ENCODE results near the gene IFT74.
A peak's percentile ranks its signal among the peaks of the same experiment; 100 is the strongest.

IFT74 gene

GRCh38 chr9:26975728-26976707 is 19.8 kb downstream of the IFT74 start:
- peak; percentile 18 for DNase-seq

DNA sequence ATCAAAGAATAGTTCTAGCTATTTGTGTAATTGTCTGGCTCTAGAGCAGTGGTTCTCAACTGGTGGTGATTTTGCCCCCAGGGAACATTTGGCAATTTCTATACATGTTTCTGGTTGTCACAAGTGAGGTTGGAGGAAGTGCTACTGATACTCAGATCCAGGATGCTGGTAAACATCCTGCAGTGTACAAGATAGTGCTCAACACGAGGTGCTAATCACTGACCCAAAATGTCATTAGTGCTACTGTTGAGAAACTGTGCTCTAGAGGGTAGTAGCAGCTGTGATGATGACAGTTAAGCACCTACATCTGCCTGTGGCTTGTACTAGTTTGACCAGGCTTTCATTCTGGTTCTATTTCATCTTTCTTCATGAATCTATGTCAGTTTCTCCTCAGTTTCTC is 27.1 kb downstream of the IFT74 start:
- no peak for DNase-seq

DNA sequence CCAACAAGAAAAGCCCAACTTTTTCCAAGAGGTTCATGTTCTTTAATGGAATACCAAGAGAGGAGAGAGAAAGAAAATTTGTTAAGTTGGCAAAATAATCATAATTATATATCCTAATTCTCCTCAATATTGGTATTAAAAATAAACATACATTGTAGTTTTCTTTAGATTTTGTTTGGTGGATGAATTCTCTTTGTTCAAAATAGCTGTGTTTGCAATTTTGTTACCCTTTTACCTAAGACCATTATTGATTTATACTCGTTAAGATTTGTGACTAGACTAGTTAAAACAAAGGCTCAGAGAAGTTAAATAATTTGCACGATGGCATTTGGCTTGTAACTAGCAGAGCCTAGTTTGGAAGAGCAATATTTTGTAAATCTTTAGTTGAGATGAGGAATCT is 39.6 kb downstream of the IFT74 start:
- no peak for DNase-seq

DNA sequence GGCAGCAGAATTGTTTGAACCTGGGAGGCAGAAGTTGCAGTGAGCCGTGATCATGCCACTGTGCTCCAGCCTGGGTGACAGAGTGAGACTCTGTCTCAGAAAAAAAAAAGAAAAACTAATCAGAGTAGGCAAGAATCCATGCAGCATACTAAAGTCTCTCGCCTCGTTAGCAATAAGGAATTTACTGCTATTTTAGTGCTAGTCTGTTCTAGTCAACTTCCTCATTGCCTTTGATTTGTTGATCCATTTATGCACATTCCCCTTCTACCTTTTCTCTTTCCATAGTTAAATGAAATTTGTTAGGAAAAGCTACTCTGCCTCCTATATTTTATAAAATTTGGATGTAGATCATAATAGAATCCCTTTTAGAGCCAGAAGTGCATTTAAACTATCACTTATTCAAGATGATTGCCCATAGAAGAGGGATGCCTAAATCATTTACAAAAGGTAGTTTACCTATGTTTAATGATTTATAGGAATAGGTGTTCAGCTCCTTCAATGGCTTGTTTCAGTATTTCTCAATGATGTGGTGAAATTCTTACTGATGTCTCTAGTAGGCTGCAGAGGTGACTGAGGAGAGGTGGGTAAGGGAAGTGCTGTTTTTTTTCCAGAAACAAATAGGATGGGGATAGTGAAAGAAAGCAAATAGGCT is 47.3 kb downstream of the IFT74 start:
- DNase-seq = no peak

DNA sequence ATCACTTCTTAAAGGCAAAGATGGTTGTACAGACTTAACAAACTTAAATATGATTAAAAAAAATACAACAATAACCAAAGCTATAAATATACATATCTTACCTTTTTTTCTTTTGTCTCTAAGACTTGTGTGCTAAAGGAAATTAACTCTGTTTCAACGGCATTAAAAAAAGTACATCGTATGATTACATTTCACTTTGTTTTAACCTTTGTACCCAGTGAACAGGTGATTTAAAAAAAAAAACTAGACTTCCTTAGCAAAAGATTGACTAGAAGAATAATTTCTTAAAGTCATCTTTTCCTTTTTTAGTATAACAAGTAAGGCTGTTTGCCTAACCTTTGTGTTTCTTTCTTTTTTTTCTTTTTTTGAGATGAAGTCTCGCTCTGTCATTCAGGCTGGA is 49.3 kb downstream of the IFT74 start, which contains the start of gene LRRC19:
TSS of gene LRRC19 (minus strand) at position 182 of the 400 bp plus-strand sequence. CDS start 5,978 bp downstream, outside the sequence.
- no peak for DNase-seq

- no peak for DNase-seq
These were observed 63.4 kb downstream of the IFT74 start for GRCh38 chr9:27019589-27019988.

- DNase-seq = no peak
These were observed 66.7 kb downstream of the IFT74 start for GRCh38 chr9:27022920-27023319.

DNA sequence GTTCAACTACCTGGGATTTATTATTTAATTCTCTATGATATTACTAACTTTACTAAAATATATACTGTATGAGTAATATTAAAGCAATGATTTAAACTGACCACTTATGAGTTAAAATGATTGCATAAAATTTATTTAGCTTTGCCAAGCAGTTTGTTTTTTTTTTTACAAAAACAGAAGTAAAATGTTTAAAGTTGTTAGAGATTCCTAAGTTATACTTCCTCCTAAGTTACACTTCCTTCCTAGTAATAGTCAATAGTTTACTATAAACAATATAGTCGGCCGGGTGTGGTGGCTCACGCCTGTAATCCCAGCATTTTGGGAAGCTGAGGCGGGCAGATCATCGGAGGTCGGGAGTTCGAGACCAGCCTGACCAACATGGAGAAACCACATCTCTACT is 73.0 kb downstream of the IFT74 start:
- no peak for DNase-seq

GRCh38 chr9:27033815-27034403 is 77.7 kb downstream of the IFT74 start:
- peak; percentile 55 for DNase-seq

DNA sequence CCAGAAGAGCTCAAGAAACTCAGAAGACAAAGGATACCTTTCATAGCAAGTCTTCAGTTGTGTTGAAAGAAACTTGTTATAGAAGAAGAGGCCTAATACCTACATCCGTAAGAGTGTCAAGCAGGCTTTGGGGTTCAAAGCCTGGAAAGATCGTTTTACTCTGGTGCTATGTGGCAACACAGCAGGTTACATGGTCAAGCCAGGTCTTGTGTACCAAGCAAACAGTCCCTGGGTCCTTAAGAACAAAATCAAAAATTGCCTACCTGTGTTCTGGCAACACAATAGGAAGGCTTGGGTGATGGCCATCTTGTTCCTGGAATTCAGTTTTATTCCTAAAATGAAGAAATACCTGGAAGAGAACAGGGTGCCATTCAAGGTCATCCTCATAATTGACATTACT is 81.3 kb downstream of the IFT74 start:
- no peak for DNase-seq

- DNase-seq = no peak
These were observed 85.5 kb downstream of the IFT74 start for GRCh38 chr9:27041746-27042145.

- no peak for DNase-seq
These were observed 86.3 kb downstream of the IFT74 start for GRCh38 chr9:27042476-27042875.

DNA sequence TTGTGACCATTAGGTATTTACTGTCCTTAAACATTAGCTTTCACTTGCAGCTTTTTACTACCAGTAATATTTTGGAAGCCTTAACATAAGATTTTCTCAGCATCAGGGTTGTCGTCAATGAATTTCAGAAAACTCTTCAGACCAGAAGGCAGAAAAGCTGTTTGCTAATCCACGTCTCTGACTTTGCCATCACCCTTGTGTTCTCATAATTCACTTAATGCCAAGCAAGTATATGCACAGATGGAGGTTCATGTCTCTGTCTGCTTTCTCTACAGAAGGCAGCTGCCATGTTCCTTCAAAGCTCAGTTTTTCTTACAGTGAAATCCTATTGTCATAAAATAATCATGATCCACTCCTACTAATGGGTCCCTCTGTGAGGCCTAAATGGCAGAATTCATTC is 87.0 kb downstream of the IFT74 start:
- no peak for DNase-seq

DNA sequence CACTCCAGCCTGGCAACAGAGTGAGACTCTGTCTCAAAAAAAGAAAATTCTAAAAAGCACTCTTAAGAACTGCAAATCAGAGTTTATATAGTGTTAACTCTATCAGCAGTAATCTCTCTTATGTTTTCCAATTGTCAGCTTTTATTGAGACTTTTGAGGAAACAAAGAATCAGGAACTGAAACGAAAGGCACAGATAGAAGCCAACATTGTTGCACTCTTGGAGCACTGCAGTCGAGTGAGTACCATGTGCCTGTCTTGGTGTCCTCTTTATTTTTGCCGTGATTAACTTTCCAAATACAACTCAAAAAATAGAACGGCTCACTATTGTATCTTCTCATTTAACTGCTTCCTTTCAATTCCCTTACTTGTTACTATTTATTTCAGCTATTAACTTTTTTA is 90.9 kb downstream of the IFT74 start:
- no peak for DNase-seq

DNA sequence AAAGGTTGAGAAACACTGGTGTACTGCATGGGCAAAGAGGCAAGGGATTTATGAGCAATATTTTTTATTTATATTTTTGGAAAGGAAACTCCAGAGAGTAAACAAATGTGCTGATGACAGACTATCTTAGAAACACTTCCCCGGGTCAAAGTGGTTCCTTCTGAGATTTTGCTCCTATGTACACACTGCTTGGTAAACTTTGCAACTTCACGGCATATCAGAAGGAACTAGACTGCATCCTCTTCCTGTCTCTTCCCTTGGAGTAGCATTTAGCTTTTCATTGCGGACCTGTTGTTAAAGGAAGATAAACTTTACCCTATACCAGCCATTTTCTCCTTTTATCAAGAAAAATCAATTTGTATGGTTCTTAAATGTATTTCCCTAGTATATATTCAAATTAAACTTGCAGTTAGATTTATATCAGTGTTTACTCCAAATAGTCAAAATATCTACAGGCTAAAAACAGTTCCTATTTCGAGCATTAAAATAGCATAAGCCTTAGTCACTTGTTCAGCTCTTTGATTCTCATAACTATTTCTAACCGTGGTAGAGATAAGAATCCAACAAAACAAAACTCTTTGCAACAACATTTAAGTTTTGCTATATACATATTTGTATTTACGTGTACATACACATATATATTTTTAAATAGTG is 97.3 kb downstream of the IFT74 start:
- no peak for DNase-seq

- no peak for DNase-seq
These were observed 97.9 kb downstream of the IFT74 start for GRCh38 chr9:27054125-27054524.

DNA sequence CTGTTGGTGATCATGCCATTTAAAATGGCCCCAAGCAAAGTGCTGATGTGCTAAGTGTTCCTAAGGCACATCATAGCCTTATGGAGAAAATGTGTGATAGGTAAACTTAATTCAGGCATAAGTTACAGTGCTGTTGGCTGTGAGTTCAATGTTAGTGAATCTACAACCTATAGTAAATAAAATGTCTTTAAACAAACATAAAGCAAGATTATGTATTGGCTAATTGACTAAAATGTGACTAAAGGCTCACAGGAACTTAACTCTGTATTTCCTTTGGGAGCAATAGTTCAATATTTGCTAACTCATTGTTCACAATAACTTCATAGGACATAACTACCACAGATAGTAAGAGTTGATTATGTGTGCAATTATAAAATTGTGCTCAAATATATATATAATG is 98.6 kb downstream of the IFT74 start:
- DNase-seq = no peak

- DNase-seq = no peak
These were observed 103.2 kb downstream of the IFT74 start for GRCh38 chr9:27059412-27059811.

- DNase-seq = no peak
These were observed 103.7 kb downstream of the IFT74 start for GRCh38 chr9:27059907-27060306.

DNA sequence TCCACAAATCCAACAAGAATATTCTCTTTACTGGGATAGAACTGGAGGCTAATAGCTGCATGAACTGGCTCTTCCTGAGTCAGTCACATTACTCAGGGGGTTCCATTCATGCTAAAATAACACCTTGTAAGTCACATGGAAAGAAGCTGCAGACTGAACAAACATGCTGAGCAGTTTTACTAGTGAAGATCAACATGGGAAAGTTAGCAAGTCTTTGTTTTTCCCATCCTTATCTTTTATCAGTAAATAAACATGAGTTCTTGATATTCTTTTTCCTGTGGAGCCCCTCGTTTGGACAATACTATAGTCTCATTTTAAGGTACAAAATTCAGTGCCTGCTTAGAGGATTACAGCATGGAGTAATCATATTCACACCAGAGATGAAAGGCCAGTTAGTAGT is 109.1 kb downstream of the IFT74 start:
- no peak for DNase-seq

DNA sequence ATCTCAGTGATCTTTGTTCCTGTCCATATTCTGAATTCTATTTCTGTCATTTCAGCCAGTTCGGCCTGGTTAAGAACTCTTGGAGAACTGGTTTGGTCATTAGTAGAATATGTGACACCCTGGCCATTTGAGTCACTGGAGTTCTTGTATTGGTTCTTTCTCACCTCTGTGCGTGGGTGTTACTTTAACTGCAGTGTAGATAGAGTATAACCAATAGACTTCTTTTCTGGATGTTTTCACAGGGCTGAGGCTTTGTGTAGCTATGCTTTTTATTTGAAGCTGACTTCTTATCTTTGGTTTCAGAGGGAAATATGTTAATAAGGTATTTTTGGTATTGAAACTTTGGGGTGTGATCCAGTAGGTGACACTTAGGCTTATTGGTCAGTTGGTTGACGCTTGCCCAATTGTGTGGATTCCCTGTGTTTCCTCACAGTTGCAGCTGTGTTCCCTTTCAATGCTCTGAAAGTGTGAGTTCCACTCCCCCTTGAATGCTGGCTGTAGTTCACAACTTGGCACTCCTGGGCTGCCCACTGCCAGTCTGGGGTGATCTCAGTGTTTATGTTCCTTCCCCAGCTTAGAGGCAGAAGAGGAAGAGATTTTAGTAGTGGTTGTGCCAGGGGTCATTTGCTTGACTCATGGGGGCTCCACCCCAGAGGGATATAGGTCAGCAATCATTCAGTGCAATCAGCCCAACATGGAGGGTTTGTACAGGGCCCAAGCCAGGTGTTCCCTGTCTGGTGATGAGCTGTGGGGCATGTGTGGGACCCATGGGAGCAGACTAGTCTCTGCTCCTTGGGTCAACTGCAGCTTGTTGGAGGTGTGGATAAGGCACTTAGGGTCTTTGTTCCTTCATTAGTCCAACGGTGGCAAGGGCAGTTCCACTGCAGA is 117.9 kb downstream of the IFT74 start:
- no peak for DNase-seq

DNA sequence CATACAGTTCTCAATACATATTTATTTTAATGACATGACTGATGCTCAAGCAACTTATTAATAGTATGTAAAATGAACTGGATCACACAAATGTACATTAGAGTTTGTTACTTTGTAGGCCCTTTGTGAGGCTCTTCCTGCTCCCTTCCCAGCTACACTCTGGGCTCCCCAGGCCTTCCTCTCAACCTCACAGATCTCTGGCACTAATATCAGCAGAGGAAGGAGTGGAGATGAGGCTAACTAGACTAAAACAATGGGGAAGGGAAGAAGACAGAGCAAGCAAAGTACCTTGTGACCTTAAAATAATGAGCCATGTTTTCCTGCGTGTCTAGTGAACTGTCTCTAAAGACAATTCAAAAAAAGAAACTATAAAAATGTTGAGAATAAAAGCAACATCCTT is 122.5 kb downstream of the IFT74 start:
- DNase-seq = no peak

All from CD4-positive, alpha-beta T cell treated with Interleukin-17A for 4 hours (primary cell).